Measurements from ENCODE around the gene HSPBP1. TPM values are rescaled to one million over a fixed set of nuclear protein-coding genes. Genes with fewer than 3 reads are reported as not detected.

The HSPBP1 gene
- total and polyA plus RNA-seq, 9 of the 15 experiments (the other 6 are each of a cell fraction or from before 2014, with no cell fraction given): 0.83 to 81.3 (median 21.8) TPM

GRCh38 chr19:55270172-55270942 is 9.6 kb downstream of the HSPBP1 start (continued):
- TF ChIP-seq ZZZ3 (IDR thresholded peaks at IDR 0.05): no peak
- TF ChIP-seq ZNF124 (CRISPR knock-in tag; IDR thresholded peaks at IDR 0.05): no peak
- TF ChIP-seq ZNF146 (CRISPR knock-in tag; IDR thresholded peaks at IDR 0.05; ENCODE audit: unreplicated experiment): no peak
- no peak for TF ChIP-seq HES1 (IDR thresholded peaks at IDR 0.05; ENCODE audit: low read depth)
- TF ChIP-seq ZBTB49 (CRISPR knock-in tag; IDR thresholded peaks at IDR 0.05; ENCODE audit: borderline replicate concordance): no peak
- 0 out of 2 replicates have a peak, but pooled peaks have one; percentile 35 for TF ChIP-seq TRIM28 (IDR thresholded peaks at IDR 0.05)
- no peak for TF ChIP-seq NFXL1 (CRISPR knock-in tag; IDR thresholded peaks at IDR 0.05)
- 0 out of 2 replicates have a peak, but pooled peaks have one; percentile 29 for TF ChIP-seq CREB3 (tag; conservative IDR thresholded peaks at IDR 0.05; ENCODE audit: low read depth)
- no peak for TF ChIP-seq SRSF1 (IDR thresholded peaks at IDR 0.05; ENCODE audit: low read depth, low read length)
- TF ChIP-seq THRB (CRISPR knock-in tag; conservative IDR thresholded peaks at IDR 0.05): peak; percentile 93; the same call in 1 of the 2 replicates
- peak; percentile 97 for TF ChIP-seq CXXC5 (CRISPR knock-in tag; IDR thresholded peaks at IDR 0.05)
- peak in 1 of 2 experiments; percentile 59 for TF ChIP-seq E2F6 (IDR thresholded peaks at IDR 0.05; ENCODE audit: borderline replicate concordance in 1 of 2, extremely low read depth in 1 of 2, insufficient read depth in 1 of 2, insufficient read length in 1 of 2, low read depth in 1 of 2, low read length in 1 of 2, poor library complexity in 1 of 2, severe bottlenecking in 1 of 2)
- no peak for TF ChIP-seq DIDO1 (tag; IDR thresholded peaks at IDR 0.05; ENCODE audit: low read depth)
